Erythroblast (primary cell): Measurements from ENCODE around the gene KIF26B.

ENCODE experiments used
- GATA1 ChIP-seq: IDR thresholded peaks from 2 replicates; pipeline ENCODE4 v1.6.1; 2011; ENCODE audit warnings: low read depth, mild to moderate bottlenecking, control low read depth, low read length, moderate library complexity
- POLR2A ChIP-seq: IDR thresholded peaks from 2 replicates; pipeline ENCODE4 v1.6.1; 2011; ENCODE audit warnings: mild to moderate bottlenecking, low read length

GRCh38 chr1:245155272-245156040 is 671 bp downstream of the KIF26B start:
- TF ChIP-seq POLR2A (no peak), GATA1 (no peak)
